A549 (cell line): ENCODE data around the gene COL26A1.
A peak's percentile ranks its signal among the peaks of the same experiment; 100 is the strongest.

Source experiments
- CEBPB ChIP-seq, 2 experiments: fragments of >200 bp in 1 of 2; sonication (Bioruptor Twin) in 1 of 2; formaldehyde crosslinking in 1 of 2; IDR thresholded peaks; 2 replicates each; pipeline ENCODE4 v1.6.1; 2012 to 2016
- CHD4 ChIP-seq: fragments of 200-600 bp; sonication (generic); IDR thresholded peaks from 2 replicates; pipeline ENCODE4 v1.6.1; 2016; ENCODE audit warnings: antibody characterized with exemption, mild to moderate bottlenecking, borderline replicate concordance
- CTCF ChIP-seq: fragments of >200 bp; sonication (Bioruptor Twin); formaldehyde crosslinking; IDR thresholded peaks from 3 replicates; pipeline ENCODE4 v1.5.1; 2016
- EHF ChIP-seq: fragments of 250-450 bp; sonication (Bioruptor Pico); IDR thresholded peaks from 2 replicates; pipeline ENCODE4 v1.5.0; 2020; ENCODE audit warnings: mild to moderate bottlenecking
- EP300 ChIP-seq, 2 experiments: fragments of >200 bp; sonication (Bioruptor Twin); formaldehyde crosslinking; IDR thresholded peaks; 2 replicates in 1 of 2; 3 replicates in 1 of 2; pipeline ENCODE4 v1.6.1; 2016 to 2017
- KDM1A ChIP-seq: fragments of 200-600 bp; sonication (generic); IDR thresholded peaks from 2 replicates; pipeline ENCODE4 v1.6.1; 2016; ENCODE audit warnings: low read depth, mild to moderate bottlenecking
- NR3C1 ChIP-seq: fragments of >200 bp; sonication (Bioruptor Twin); formaldehyde crosslinking; IDR thresholded peaks from 3 replicates; pipeline ENCODE4 v1.6.1; 2017
- TF ChIP-seq, protein P1 (sequence below): fragments of 150-350 bp; IDR thresholded peaks from 2 replicates; pipeline ENCODE4 v1.6.1; 2014; ENCODE audit warnings: low read depth, mild to moderate bottlenecking, low read length
- TF ChIP-seq, protein P2 (sequence below): IDR thresholded peaks from 2 replicates; pipeline ENCODE4 v1.6.1; 2012

- TF ChIP-seq EHF (CRISPR knock-in tag) (no peak), CTCF (no peak), NR3C1 (no peak), CHD4 (0 out of 2 replicates have a peak, but pooled peaks have one; percentile 69), CEBPB (IDR thresholded peaks at IDR 0.05) (no peak), EP300 (IDR thresholded peaks at IDR 0.05) (no peak), KDM1A (peak; percentile 61; the same call in 1 of the 2 replicates)
- TF ChIP-seq, protein P1, sequence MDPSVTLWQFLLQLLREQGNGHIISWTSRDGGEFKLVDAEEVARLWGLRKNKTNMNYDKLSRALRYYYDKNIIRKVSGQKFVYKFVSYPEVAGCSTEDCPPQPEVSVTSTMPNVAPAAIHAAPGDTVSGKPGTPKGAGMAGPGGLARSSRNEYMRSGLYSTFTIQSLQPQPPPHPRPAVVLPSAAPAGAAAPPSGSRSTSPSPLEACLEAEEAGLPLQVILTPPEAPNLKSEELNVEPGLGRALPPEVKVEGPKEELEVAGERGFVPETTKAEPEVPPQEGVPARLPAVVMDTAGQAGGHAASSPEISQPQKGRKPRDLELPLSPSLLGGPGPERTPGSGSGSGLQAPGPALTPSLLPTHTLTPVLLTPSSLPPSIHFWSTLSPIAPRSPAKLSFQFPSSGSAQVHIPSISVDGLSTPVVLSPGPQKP = no peak
- TF ChIP-seq, protein P2, sequence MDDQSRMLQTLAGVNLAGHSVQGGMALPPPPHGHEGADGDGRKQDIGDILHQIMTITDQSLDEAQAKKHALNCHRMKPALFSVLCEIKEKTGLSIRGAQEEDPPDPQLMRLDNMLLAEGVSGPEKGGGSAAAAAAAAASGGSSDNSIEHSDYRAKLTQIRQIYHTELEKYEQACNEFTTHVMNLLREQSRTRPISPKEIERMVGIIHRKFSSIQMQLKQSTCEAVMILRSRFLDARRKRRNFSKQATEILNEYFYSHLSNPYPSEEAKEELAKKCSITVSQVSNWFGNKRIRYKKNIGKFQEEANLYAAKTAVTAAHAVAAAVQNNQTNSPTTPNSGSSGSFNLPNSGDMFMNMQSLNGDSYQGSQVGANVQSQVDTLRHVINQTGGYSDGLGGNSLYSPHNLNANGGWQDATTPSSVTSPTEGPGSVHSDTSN = no peak
These were observed 9.8 kb upstream of the COL26A1 start for GRCh38 chr7:101352920-101353308.
